OCI-LY3 (cell line): ENCODE data around the gene TCF12.

Experiments
- H2AFZ ChIP-seq: fragments of 200-600, 300-600 bp; shearing (Covaris generic); 2 replicates; pipeline ENCODE4 v1.6.0; 2014; ENCODE audit warnings: antibody characterized with exemption, low read depth, low read length
- H3K27ac ChIP-seq: fragments of 200-600, 300-600 bp; sonication (generic); 2 replicates; pipeline ENCODE4 v1.5.1; 2014; ENCODE audit warnings: mild to moderate bottlenecking, low read length, moderate library complexity, mixed read lengths
- H3K27me3 ChIP-seq: fragments of 200-600, 300-600 bp; sonication (generic); 2 replicates; pipeline ENCODE4 v1.6.1; 2014; ENCODE audit warnings: low read depth, low read length, mixed read lengths
- H3K36me3 ChIP-seq: fragments of 200-600, 300-600 bp; sonication (generic); replicated peaks from 2 replicates; pipeline ENCODE3; 2014; ENCODE audit warnings: low read depth, low read length, mixed read lengths
- H3K4me1 ChIP-seq: fragments of 300-600, 200-600 bp; sonication (generic); 2 replicates; pipeline ENCODE4 v1.6.1; 2014; ENCODE audit warnings: low read length, mixed read lengths
- H3K4me2 ChIP-seq: fragments of 200-600, 300-600 bp; sonication (generic); 2 replicates; pipeline ENCODE4 v1.6.1; 2014; ENCODE audit warnings: low read length, mixed read lengths
- H3K4me3 ChIP-seq: fragments of 300-600, 200-600 bp; sonication (generic); 2 replicates; pipeline ENCODE4 v1.5.1; 2014; ENCODE audit warnings: antibody characterized with exemption, mild to moderate bottlenecking, low read length, moderate library complexity
- H3K79me2 ChIP-seq: fragments of 300-600, 200-600 bp; shearing (Covaris generic); 2 replicates; pipeline ENCODE4 v1.6.1; 2014; ENCODE audit warnings: mild to moderate bottlenecking, low read length, mixed read lengths
- H3K9ac ChIP-seq: fragments of 300-600, 200-600 bp; shearing (Covaris generic); 2 replicates; pipeline ENCODE4 v1.6.0; 2014; ENCODE audit warnings: mild to moderate bottlenecking, low read length, moderate library complexity
- H3K9me3 ChIP-seq: fragments of 200-600, 300-600 bp; shearing (Covaris generic); 2 replicates; pipeline ENCODE4 v1.6.1; 2014; ENCODE audit warnings: low read length, mixed read lengths; ENCODE audit not compliant: insufficient read depth
- H4K20me1 ChIP-seq: fragments of 200-600, 300-600 bp; sonication (generic); 2 replicates; pipeline ENCODE4 v1.6.1; 2016; ENCODE audit warnings: low read length, mixed read lengths; ENCODE audit not compliant: insufficient read depth
- EZH2phosphoT487 ChIP-seq: fragments of 200-600 bp; shearing (Covaris generic); IDR thresholded peaks from 2 replicates; pipeline ENCODE4 v1.6.1; 2018; ENCODE audit warnings: antibody characterized with exemption, mixed run types, low read depth
- TF ChIP-seq, protein P1 (sequence below): fragments of 200-600, 300-600 bp; sonication (generic); IDR thresholded peaks from 2 replicates; pipeline ENCODE4 v1.5.1; 2014; ENCODE audit warnings: antibody characterized with exemption, low read length, low read depth

TCF12 gene

DNA sequence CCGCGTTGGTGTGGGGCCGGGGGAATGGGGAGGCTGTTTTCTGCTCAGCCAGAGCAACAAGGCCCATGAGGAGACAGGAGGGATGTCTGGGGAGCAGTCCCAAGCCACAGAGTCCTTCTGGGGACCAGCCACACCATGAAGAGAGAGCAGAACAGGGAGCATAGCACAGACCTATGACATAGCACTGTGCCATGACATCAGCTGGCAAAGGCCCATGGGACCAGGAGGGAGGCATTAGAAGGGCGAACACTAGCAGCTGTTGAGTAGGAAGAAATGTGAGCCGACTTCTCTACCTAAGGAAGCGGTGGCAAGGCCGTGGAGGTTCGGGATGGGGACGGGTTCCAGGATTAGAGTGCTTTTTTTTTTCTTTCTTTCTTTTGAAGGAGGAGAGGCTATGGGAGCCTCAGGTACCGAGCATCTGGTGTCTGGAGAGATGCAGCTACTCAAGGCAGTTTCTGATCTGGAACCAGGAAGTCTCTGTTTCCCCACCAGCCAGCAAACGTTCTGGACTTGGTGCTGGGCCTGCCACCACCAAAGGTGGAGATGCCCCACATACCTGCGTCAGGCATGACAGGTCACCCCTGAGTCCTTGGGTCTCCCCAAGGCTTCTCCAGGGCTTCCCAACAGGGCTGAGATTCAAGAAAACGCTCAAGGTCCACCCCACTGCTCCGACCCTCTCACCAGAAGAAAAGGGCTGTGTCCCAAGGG lies 380.6 kb downstream of the TCF12 start:
- H4K20me1 ChIP-seq, result 0 out of 2 replicates have a peak, but pooled peaks cover 6% of the 10 kb centered on the region
- peak overlapping the region; percentile 89 for H3K9ac ChIP-seq
- H3K9me3 ChIP-seq, result no peaks in the 10 kb centered on the region
- H3K4me3 ChIP-seq, result peak overlapping the region; percentile 76
- H2AFZ ChIP-seq, result peak overlapping the region; percentile 61
- H3K36me3 ChIP-seq, result peaks cover 31% of the 10 kb centered on the region
- peaks cover 59% of the 10 kb centered on the region for H3K4me1 ChIP-seq
- H3K27ac ChIP-seq, result peak overlapping the region; percentile 98
- TF ChIP-seq EZH2phosphoT487, result no peak
- TF ChIP-seq, protein P1, sequence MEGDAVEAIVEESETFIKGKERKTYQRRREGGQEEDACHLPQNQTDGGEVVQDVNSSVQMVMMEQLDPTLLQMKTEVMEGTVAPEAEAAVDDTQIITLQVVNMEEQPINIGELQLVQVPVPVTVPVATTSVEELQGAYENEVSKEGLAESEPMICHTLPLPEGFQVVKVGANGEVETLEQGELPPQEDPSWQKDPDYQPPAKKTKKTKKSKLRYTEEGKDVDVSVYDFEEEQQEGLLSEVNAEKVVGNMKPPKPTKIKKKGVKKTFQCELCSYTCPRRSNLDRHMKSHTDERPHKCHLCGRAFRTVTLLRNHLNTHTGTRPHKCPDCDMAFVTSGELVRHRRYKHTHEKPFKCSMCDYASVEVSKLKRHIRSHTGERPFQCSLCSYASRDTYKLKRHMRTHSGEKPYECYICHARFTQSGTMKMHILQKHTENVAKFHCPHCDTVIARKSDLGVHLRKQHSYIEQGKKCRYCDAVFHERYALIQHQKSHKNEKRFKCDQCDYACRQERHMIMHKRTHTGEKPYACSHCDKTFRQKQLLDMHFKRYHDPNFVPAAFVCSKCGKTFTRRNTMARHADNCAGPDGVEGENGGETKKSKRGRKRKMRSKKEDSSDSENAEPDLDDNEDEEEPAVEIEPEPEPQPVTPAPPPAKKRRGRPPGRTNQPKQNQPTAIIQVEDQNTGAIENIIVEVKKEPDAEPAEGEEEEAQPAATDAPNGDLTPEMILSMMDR, result no peak
- no peaks in the 10 kb centered on the region for H3K27me3 ChIP-seq
- H3K4me2 ChIP-seq, result peak overlapping the region; percentile 99
- peaks cover 37% of the 10 kb centered on the region for H3K79me2 ChIP-seq

DNA sequence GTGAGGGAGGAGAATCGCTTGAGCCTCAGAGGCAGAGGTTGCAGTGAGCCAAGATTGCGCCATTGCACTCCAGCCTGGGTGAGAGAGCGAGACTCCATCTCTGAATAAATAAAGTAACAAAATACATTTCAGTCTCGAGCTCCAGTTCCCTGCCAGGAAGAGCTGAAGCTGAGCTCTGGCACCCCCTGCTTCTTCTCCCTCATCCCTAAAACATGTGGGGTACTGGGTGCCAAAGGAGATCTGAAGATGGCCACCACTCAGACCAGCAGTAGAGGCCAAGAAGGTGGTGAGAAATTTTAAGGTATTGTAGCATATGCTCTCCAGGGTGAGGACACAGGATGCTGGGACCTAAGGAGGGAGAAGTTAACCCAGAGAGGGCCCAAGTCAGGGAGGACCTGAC lies 382.9 kb downstream of the TCF12 start:
- no peak for TF ChIP-seq EZH2phosphoT487
- TF ChIP-seq, protein P1, result no peak
- H4K20me1 ChIP-seq, result peaks cover 24% of the 10 kb centered on the region; the same call in 1 of the 2 replicates
- no peak overlapping the region for H2AFZ ChIP-seq
- H3K4me2 ChIP-seq, result peak overlapping the region; percentile 99
- H3K36me3 ChIP-seq, result peaks cover 45% of the 10 kb centered on the region
- peak overlapping the region; percentile 98 for H3K27ac ChIP-seq
- H3K27me3 ChIP-seq, result no peaks in the 10 kb centered on the region
- no peaks in the 10 kb centered on the region for H3K9me3 ChIP-seq
- H3K4me3 ChIP-seq, result peak overlapping the region; percentile 76
- peak overlapping the region; percentile 64 for H3K9ac ChIP-seq
- H3K4me1 ChIP-seq, result peaks cover 64% of the 10 kb centered on the region
- peaks cover 60% of the 10 kb centered on the region for H3K79me2 ChIP-seq

DNA sequence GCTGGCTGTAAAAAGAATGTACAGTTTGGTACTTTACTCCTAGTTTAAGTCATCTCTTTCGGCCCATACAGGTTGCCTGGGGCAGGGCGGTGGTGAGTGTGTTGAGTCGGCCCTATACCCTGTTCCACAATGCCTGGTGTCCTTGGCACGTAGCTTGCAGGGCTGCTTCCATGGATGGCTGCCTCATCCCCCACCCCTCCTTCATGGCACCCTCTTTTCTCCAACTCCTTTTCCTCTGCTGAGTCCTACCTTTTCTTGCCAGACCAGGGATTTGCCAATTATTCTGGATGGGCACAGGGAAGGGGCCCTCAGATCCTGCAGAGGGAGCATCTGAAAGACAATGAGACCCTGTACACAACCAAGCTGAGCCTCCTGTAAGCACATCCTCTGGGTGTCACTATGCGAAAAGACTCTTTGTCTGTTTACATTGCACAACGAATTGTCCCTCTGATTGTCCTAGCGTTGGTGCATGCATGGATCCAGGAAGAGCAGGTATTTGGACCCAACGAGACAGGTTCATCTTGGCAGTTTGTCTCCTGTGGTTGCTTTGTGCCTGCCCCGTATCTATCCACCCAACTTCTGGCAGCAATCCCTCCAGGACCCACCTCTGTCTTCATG lies 384.3 kb downstream of the TCF12 start:
- Histone ChIP-seq H3K36me3 (peaks cover 51% of the 10 kb centered on the region), H3K4me3 (peak overlapping the region; percentile 76), H3K4me2 (peak overlapping the region; percentile 99), H3K4me1 (peaks cover 56% of the 10 kb centered on the region), H3K9me3 (no peaks in the 10 kb centered on the region), H4K20me1 (peaks cover 33% of the 10 kb centered on the region), H3K27ac (no peak overlapping the region), H2AFZ (no peak overlapping the region), H3K9ac (no peak overlapping the region; the same call in 1 of the 2 replicates), H3K79me2 (peaks cover 70% of the 10 kb centered on the region), H3K27me3 (no peaks in the 10 kb centered on the region)
- TF ChIP-seq EZH2phosphoT487, result no peak
- TF ChIP-seq, protein P1, result no peak

DNA sequence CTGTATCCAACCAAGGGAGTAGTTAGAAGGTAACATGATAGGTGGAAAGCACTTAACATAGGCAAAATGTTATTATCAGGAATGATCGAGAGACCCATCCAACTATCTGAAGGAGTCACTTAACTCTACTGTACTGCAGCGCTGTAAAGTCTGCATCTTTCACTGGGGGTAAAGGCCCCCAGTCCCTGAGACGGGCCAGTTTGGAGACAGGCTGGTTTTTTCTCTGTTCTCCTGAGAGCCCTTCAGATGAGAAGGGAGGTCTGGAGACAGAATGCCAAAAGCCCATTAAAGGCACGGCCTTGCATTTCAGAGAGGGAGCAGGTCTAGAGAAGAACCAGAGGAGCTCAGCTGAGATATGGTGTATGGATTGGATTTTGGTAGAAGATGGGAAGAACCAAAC lies 386.6 kb downstream of the TCF12 start:
- Histone ChIP-seq H3K9ac (no peak overlapping the region), H3K36me3 (peaks cover 57% of the 10 kb centered on the region), H3K4me3 (no peak overlapping the region), H4K20me1 (peaks cover 33% of the 10 kb centered on the region), H3K27ac (no peak overlapping the region), H3K27me3 (no peaks in the 10 kb centered on the region), H3K4me1 (peaks cover 41% of the 10 kb centered on the region), H3K4me2 (no peak overlapping the region), H2AFZ (no peak overlapping the region), H3K9me3 (no peaks in the 10 kb centered on the region), H3K79me2 (peaks cover 70% of the 10 kb centered on the region)
- TF ChIP-seq, protein P1, result no peak
- no peak for TF ChIP-seq EZH2phosphoT487
